SK-N-SH (cell line): ENCODE results near the gene MGAT5. TPM values are rescaled to one million over a fixed set of nuclear protein-coding genes. Genes with fewer than 3 reads are reported as not detected.

Experiments used
- CTCF ChIA-PET: fragments of 300-600, 350-600 bp; formaldehyde crosslinking; extraction: SDS; loops from one replicate; lab custom pipeline; 2021; lab: Yijun Ruan, JAX
- POLR2A ChIA-PET: fragments of 350-600 bp; sonication (Branson Sonifier 250); formaldehyde crosslinking; extraction: SDS; loops from one replicate; lab custom pipeline; 2020; ENCODE audit warnings: antibody characterized with exemption, inconsistent platforms; lab: Yijun Ruan, JAX
- DNase-seq: peaks from one replicate; pipeline ENCODE4 v3.0.0; 2012
- H2AFZ ChIP-seq: fragments of 200-600 bp; sonication (generic); 2 replicates; pipeline ENCODE4 v1.8.1; 2016; ENCODE audit warnings: antibody characterized with exemption, mild to moderate bottlenecking, low read depth
- H3F3A ChIP-seq: fragments of 200-600 bp; sonication (generic); replicated peaks from 2 replicates; pipeline ENCODE3; 2016; ENCODE audit warnings: antibody characterized with exemption, mild to moderate bottlenecking; ENCODE audit not compliant: insufficient read depth
- H3K27ac ChIP-seq, 2 experiments: fragments of 200-500 bp in 1 of 2; fragments of 200-600 bp in 1 of 2; sonication (Bioruptor generic) in 1 of 2; sonication (generic), shearing (Covaris generic) in 1 of 2; 2 replicates each; pipeline versions ENCODE4 v1.5.1 to v1.6.1; 2014 to 2016; ENCODE audit warnings: low read depth in 2 of 2, inconsistent platforms in 1 of 2, low read length in 1 of 2, mild to moderate bottlenecking in 1 of 2, mixed read lengths in 1 of 2
- H3K27me3 ChIP-seq: fragments of 200-600 bp; sonication (generic), shearing (Covaris generic); 2 replicates; pipeline ENCODE4 v1.6.1; 2016; ENCODE audit warnings: mixed run types; ENCODE audit not compliant: insufficient read depth
- H3K36me3 ChIP-seq, 2 experiments: fragments of 200-500 bp in 1 of 2; fragments of 200-600 bp in 1 of 2; sonication (Bioruptor generic) in 1 of 2; sonication (generic) in 1 of 2; replicated peaks in 1 of 2; 2 replicates each; pipeline versions ENCODE3 to v1.5.1; 2014 to 2016; ENCODE audit warnings: low read length in 1 of 2, mild to moderate bottlenecking in 1 of 2; ENCODE audit not compliant: insufficient read depth in 2 of 2, control insufficient read depth in 1 of 2
- H3K4me1 ChIP-seq, 2 experiments: fragments of 200-500 bp in 1 of 2; fragments of 200-600 bp in 1 of 2; sonication (Bioruptor generic) in 1 of 2; sonication (generic), shearing (Covaris generic) in 1 of 2; 2 replicates each; pipeline versions ENCODE4 v1.5.1 to v1.6.1; 2014 to 2016; ENCODE audit warnings: low read depth in 1 of 2, low read length in 1 of 2, mixed run types in 1 of 2; ENCODE audit not compliant: insufficient read depth in 2 of 2, control insufficient read depth in 1 of 2
- H3K4me2 ChIP-seq: fragments of 200-600 bp; sonication (generic), shearing (Covaris generic); 2 replicates; pipeline ENCODE4 v1.6.1; 2017; ENCODE audit warnings: mixed run types
- H3K4me3 ChIP-seq, 2 experiments: fragments of 200-500 bp in 1 of 2; fragments of 200-600 bp in 1 of 2; sonication (Bioruptor generic) in 1 of 2; sonication (generic), shearing (Covaris generic) in 1 of 2; 2 replicates each; pipeline versions ENCODE4 v1.5.1 to v1.8.1; 2014 to 2016; ENCODE audit warnings: low read depth in 2 of 2, inconsistent platforms in 1 of 2, low read length in 1 of 2, mild to moderate bottlenecking in 1 of 2, mixed read lengths in 1 of 2, moderate library complexity in 1 of 2
- H3K79me2 ChIP-seq: fragments of 200-600 bp; sonication (generic); 2 replicates; pipeline ENCODE4 v1.8.1; 2017; ENCODE audit warnings: mild to moderate bottlenecking; ENCODE audit not compliant: insufficient read depth
- H3K9ac ChIP-seq: fragments of 200-600 bp; sonication (generic); 2 replicates; pipeline ENCODE4 v1.6.1; 2017; ENCODE audit warnings: mixed run types
- H3K9me2 ChIP-seq: fragments of 200-600 bp; sonication (generic); 2 replicates; pipeline ENCODE4 v1.6.1; 2017; ENCODE audit warnings: mixed run types
- H3K9me3 ChIP-seq: fragments of 200-600 bp; sonication (generic); 2 replicates; pipeline ENCODE4 v1.6.1; 2017; ENCODE audit warnings: mixed run types, mild to moderate bottlenecking, moderate library complexity
- H4K20me1 ChIP-seq: fragments of 200-600 bp; sonication (generic); 2 replicates; pipeline ENCODE4 v1.6.1; 2017; ENCODE audit warnings: mild to moderate bottlenecking, mixed run types; ENCODE audit not compliant: insufficient read depth
- CHD2 ChIP-seq: fragments of 150-350 bp; IDR thresholded peaks from 2 replicates; pipeline ENCODE4 v1.6.1; 2018; ENCODE audit warnings: low read length; ENCODE audit not compliant: partially characterized antibody
- CTCF ChIP-seq: fragments of 200-600 bp; sonication (generic); IDR thresholded peaks from 2 replicates; pipeline ENCODE4 v1.6.1; 2017; ENCODE audit warnings: antibody characterized with exemption, mild to moderate bottlenecking, moderate library complexity
- EP300 ChIP-seq, 2 experiments: IDR thresholded peaks; 2 replicates each; pipeline versions ENCODE4 v1.4.0 to v1.6.1; 2012; ENCODE audit warnings: borderline replicate concordance in 1 of 2, low read depth in 1 of 2, low read length in 1 of 2
- EZH2phosphoT487 ChIP-seq: fragments of 200-600 bp; sonication (generic); IDR thresholded peaks from 2 replicates; pipeline ENCODE4 v1.6.1; 2017; ENCODE audit warnings: low read depth, mixed run types, mild to moderate bottlenecking, antibody characterized with exemption, moderate library complexity, borderline replicate concordance
- FOXJ3 ChIP-seq: sonication (generic); formaldehyde crosslinking; IDR thresholded peaks from 2 replicates; pipeline ENCODE4 v1.5.1; 2020; ENCODE audit warnings: mild to moderate bottlenecking, missing genetic modification reagents
- GABPA ChIP-seq: IDR thresholded peaks from 2 replicates; pipeline ENCODE4 v1.4.0; 2012; ENCODE audit warnings: low read depth, mild to moderate bottlenecking
- GATA2 ChIP-seq: sonication (generic); formaldehyde crosslinking; IDR thresholded peaks from 2 replicates; pipeline ENCODE4 v1.5.0; 2020; ENCODE audit warnings: mild to moderate bottlenecking, missing genetic modification reagents
- MAX ChIP-seq: IDR thresholded peaks from 2 replicates; pipeline ENCODE4 v1.4.0; 2012; ENCODE audit warnings: low read depth
- MEF2A ChIP-seq: IDR thresholded peaks from 2 replicates; pipeline ENCODE4 v1.4.0; 2012; ENCODE audit warnings: low read depth, borderline replicate concordance
- NFIC ChIP-seq: IDR thresholded peaks from 2 replicates; pipeline ENCODE4 v1.4.0; 2012; ENCODE audit warnings: borderline replicate concordance
- NRF1 ChIP-seq: IDR thresholded peaks from 2 replicates; pipeline ENCODE4 v1.6.1; 2012; ENCODE audit warnings: low read depth, mild to moderate bottlenecking, low read length
- PBX3 ChIP-seq: IDR thresholded peaks from 2 replicates; pipeline ENCODE4; 2012
- POLR2AphosphoS5 ChIP-seq: IDR thresholded peaks from 2 replicates; pipeline ENCODE4 v1.6.1; 2012; ENCODE audit warnings: low read depth, low read length
- RXRA ChIP-seq: IDR thresholded peaks from 2 replicates; pipeline ENCODE4 v1.4.0; 2012; ENCODE audit warnings: low read depth, mild to moderate bottlenecking, borderline replicate concordance
- SMC3 ChIP-seq: IDR thresholded peaks from 2 replicates; pipeline ENCODE4 v1.6.1; 2012; ENCODE audit warnings: low read depth, low read length, improper control_type of control experiment
- TAF1 ChIP-seq: IDR thresholded peaks from 2 replicates; pipeline ENCODE4 v1.6.1; 2012; ENCODE audit warnings: low read depth, mild to moderate bottlenecking, low read length, moderate library complexity, borderline replicate concordance
- TCF12 ChIP-seq: IDR thresholded peaks from 2 replicates; pipeline ENCODE4 v1.4.0; 2012
- WGBS: methylation state at CpG from one replicate; pipeline ENCODE4 v1.1.6; 2017; ENCODE audit warnings: low lambda C conversion rate; 5-methylcytosine and 5-hydroxymethylcytosine counted together
- polyA plus RNA-seq, 3 experiments: library from polyadenylated mRNA; depleted of rRNA; stranded (reverse); fragments of >200 nt; gene quantifications; 2 replicates each; pipeline ENCODE4 v1.2.3, GENCODE V29; 2012
- TF ChIP-seq, protein P1 (sequence below): IDR thresholded peaks from 2 replicates; pipeline ENCODE4 v1.4.0; 2012; ENCODE audit warnings: low read depth, borderline replicate concordance
- TF ChIP-seq, protein P2 (sequence below): fragments of 150-350 bp; IDR thresholded peaks from 2 replicates; pipeline ENCODE4 v1.6.1; 2016; ENCODE audit warnings: mild to moderate bottlenecking, low read depth, low read length
- TF ChIP-seq, protein P3 (sequence below): IDR thresholded peaks from 2 replicates; pipeline ENCODE4 v1.6.1; 2012; ENCODE audit warnings: mild to moderate bottlenecking, low read depth, low read length, moderate library complexity

Gene MGAT5
- polyA plus RNA-seq, 1 of the 3 experiments (the other 2 are of a cell fraction) = 18.2 TPM

- Histone ChIP-seq H3K4me1 (peaks cover 0 to 10% of the 10 kb centered on the region in 2 experiments; a peak in 2 of 4 replicates), H2AFZ (no peak overlapping the region), H3K4me3 (no peak overlapping the region), H3K9me3 (no peaks in the 10 kb centered on the region), H4K20me1 (no peaks in the 10 kb centered on the region), H3F3A (peaks cover 6% of the 10 kb centered on the region), H3K4me2 (no peak overlapping the region), H3K79me2 (no peaks in the 10 kb centered on the region), H3K27me3 (no peaks in the 10 kb centered on the region), H3K27ac (no peak overlapping the region), H3K9ac (no peak overlapping the region), H3K36me3 (peaks cover 2 to 3% of the 10 kb centered on the region in 2 experiments), H3K9me2 (no peaks in the 10 kb centered on the region)
- WGBS = 97% methylated on average over 7 of the region's 7 CpGs
- no peak for DNase-seq
- no peak for TF ChIP-seq POLR2AphosphoS5
- no peak for TF ChIP-seq GATA2 (CRISPR knock-in tag)
- TF ChIP-seq MEF2A = no peak
- no peak for TF ChIP-seq CHD2
- no peak for TF ChIP-seq SMC3
- TF ChIP-seq TAF1 = no peak
- TF ChIP-seq FOXJ3 (CRISPR knock-in tag) = no peak
- TF ChIP-seq TCF12 = no peak
- TF ChIP-seq, protein P1, sequence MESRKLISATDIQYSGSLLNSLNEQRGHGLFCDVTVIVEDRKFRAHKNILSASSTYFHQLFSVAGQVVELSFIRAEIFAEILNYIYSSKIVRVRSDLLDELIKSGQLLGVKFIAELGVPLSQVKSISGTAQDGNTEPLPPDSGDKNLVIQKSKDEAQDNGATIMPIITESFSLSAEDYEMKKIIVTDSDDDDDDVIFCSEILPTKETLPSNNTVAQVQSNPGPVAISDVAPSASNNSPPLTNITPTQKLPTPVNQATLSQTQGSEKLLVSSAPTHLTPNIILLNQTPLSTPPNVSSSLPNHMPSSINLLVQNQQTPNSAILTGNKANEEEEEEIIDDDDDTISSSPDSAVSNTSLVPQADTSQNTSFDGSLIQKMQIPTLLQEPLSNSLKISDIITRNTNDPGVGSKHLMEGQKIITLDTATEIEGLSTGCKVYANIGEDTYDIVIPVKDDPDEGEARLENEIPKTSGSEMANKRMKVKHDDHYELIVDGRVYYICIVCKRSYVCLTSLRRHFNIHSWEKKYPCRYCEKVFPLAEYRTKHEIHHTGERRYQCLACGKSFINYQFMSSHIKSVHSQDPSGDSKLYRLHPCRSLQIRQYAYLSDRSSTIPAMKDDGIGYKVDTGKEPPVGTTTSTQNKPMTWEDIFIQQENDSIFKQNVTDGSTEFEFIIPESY = no peak
- no peak for TF ChIP-seq GABPA
- TF ChIP-seq, protein P2, sequence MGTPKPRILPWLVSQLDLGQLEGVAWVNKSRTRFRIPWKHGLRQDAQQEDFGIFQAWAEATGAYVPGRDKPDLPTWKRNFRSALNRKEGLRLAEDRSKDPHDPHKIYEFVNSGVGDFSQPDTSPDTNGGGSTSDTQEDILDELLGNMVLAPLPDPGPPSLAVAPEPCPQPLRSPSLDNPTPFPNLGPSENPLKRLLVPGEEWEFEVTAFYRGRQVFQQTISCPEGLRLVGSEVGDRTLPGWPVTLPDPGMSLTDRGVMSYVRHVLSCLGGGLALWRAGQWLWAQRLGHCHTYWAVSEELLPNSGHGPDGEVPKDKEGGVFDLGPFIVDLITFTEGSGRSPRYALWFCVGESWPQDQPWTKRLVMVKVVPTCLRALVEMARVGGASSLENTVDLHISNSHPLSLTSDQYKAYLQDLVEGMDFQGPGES = no peak
- no peak for TF ChIP-seq CTCF
- TF ChIP-seq EP300 (IDR thresholded peaks at IDR 0.05; ENCODE audit: borderline replicate concordance in 1 of 2, low read depth in 1 of 2, low read length in 1 of 2) = no peak
- TF ChIP-seq EZH2phosphoT487 = no peak
- TF ChIP-seq, protein P3, sequence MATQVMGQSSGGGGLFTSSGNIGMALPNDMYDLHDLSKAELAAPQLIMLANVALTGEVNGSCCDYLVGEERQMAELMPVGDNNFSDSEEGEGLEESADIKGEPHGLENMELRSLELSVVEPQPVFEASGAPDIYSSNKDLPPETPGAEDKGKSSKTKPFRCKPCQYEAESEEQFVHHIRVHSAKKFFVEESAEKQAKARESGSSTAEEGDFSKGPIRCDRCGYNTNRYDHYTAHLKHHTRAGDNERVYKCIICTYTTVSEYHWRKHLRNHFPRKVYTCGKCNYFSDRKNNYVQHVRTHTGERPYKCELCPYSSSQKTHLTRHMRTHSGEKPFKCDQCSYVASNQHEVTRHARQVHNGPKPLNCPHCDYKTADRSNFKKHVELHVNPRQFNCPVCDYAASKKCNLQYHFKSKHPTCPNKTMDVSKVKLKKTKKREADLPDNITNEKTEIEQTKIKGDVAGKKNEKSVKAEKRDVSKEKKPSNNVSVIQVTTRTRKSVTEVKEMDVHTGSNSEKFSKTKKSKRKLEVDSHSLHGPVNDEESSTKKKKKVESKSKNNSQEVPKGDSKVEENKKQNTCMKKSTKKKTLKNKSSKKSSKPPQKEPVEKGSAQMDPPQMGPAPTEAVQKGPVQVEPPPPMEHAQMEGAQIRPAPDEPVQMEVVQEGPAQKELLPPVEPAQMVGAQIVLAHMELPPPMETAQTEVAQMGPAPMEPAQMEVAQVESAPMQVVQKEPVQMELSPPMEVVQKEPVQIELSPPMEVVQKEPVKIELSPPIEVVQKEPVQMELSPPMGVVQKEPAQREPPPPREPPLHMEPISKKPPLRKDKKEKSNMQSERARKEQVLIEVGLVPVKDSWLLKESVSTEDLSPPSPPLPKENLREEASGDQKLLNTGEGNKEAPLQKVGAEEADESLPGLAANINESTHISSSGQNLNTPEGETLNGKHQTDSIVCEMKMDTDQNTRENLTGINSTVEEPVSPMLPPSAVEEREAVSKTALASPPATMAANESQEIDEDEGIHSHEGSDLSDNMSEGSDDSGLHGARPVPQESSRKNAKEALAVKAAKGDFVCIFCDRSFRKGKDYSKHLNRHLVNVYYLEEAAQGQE = no peak
- no peak for TF ChIP-seq RXRA
- TF ChIP-seq PBX3 = no peak
- TF ChIP-seq NFIC = no peak
- no peak for TF ChIP-seq NRF1
- no peak for TF ChIP-seq MAX
- ChIA-PET POLR2A (no interaction called here), CTCF (interaction anchor here (0.5 to 2.7 kb wide), 4 partner anchors 8 to 550 kb away, joined by 3 to 22 read pairs (median 5); no protein-coding TSS in a partner anchor)
Measured at GRCh38 chr2:134436706-134437105, 182.8 kb downstream of the MGAT5 start.
